ENCODE results near the gene F11. TPM values are rescaled to one million over a fixed set of nuclear protein-coding genes. Genes with fewer than 3 reads are reported as not detected.
"Not testable (repeated sequence)": the region's sequence is repeated elsewhere in the genome, so short reads cannot be mapped to it uniquely, and the experiment has no call there.

The F11 gene
- polyA plus RNA-seq, 4 donors, result 0.53 to 25.1 (median 11.8) TPM

- Histone ChIP-seq H3K4me1 (ENCODE audit: control insufficient read depth in 3 of 3, insufficient read depth in 2 of 3, low read depth in 1 of 3, low read length in 2 of 3) (no peaks in the 10 kb centered on the region), H3K36me3 (ENCODE audit: control insufficient read depth in 3 of 3, insufficient read depth in 2 of 3, low read depth in 1 of 3, low read length in 3 of 3) (no peaks in the 10 kb centered on the region), H3K4me3 (ENCODE audit: low read depth in 1 of 3, low read length in 3 of 3) (no peak overlapping the region), H3K27ac (ENCODE audit: low read depth in 1 of 3, low read length in 2 of 3) (no peak overlapping the region), H3K9me3 (ENCODE audit: control insufficient read depth in 2 of 2, insufficient read depth in 1 of 2, low read depth in 1 of 2, low read length in 1 of 2) (no peaks in the 10 kb centered on the region), H3K27me3 (ENCODE audit: control insufficient read depth in 3 of 3, insufficient read depth in 3 of 3, low read length in 3 of 3) (no peaks in the 10 kb centered on the region)
- DNase-seq, result peak in 1 of 2 donors; percentile 8
- 25 to 61% (median 48%) methylated on average over 5 of the region's 5 CpGs for WGBS, 3 donors
- no peak for FAIRE-seq
Measured at GRCh38 chr4:186299291-186299690, 33.3 kb downstream of the F11 start.

DNA sequence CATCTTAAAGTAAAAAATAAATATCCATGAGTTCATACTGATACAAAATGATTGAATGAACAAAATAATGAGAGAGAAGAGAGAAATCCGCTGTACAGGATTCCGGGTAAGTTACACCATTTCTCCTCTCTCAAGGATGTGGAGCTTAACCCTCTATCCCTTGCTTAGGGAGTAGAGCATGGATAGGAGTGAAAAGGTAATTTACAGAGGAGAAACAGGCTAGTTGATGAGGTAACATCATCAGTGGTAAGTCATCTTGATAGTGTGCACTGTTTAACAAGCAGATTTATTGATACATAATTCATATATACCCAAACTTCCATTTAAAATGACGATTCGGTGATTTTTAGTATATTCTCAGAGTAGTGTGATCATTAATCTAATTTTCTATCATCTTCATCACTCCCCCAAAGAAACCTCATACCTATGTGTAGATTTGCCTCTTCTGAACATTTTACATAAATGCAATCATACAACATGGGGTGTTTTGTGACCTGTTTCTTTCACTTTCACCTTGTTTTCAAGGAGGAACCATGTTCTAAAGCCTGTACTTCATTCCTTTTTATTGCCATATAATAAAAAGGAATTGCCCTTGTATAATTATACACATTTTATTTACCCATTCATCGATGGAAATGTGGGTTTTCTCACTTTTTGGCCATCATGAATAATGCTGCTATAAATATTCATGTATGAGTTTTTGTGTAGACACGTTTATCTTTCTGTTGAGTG lies 34.8 kb downstream of the F11 start:
- no peaks in the 10 kb centered on the region for H3K9me3 ChIP-seq (ENCODE audit: control insufficient read depth in 2 of 2, insufficient read depth in 1 of 2, low read depth in 1 of 2, low read length in 1 of 2)
- H3K27ac ChIP-seq (ENCODE audit: low read depth in 1 of 3, low read length in 2 of 3), result no peak overlapping the region
- DNase-seq (peak; percentile 58 to 62), FAIRE-seq (no peak)
- no peaks in the 10 kb centered on the region for H3K27me3 ChIP-seq (ENCODE audit: control insufficient read depth in 3 of 3, insufficient read depth in 3 of 3, low read length in 3 of 3)
- H3K36me3 ChIP-seq (ENCODE audit: control insufficient read depth in 3 of 3, insufficient read depth in 2 of 3, low read depth in 1 of 3, low read length in 3 of 3), result no peaks in the 10 kb centered on the region
- H3K4me3 ChIP-seq (ENCODE audit: low read depth in 1 of 3, low read length in 3 of 3), result no peak overlapping the region
- H3K4me1 ChIP-seq (ENCODE audit: control insufficient read depth in 3 of 3, insufficient read depth in 2 of 3, low read depth in 1 of 3, low read length in 2 of 3), result no peaks in the 10 kb centered on the region
- 41 to 62% (median 44%) methylated on average over 6 of the region's 6 CpGs for whole genome bisulfite sequencing, 3 donors

GRCh38 chr4:186304216-186304615 lies 38.2 kb downstream of the F11 start:
- Histone ChIP-seq H3K27me3 (ENCODE audit: control insufficient read depth in 3 of 3, insufficient read depth in 3 of 3, low read length in 3 of 3) (no peaks in the 10 kb centered on the region), H3K36me3 (ENCODE audit: control insufficient read depth in 3 of 3, insufficient read depth in 2 of 3, low read depth in 1 of 3, low read length in 3 of 3) (no peaks in the 10 kb centered on the region), H3K27ac (ENCODE audit: low read depth in 1 of 3, low read length in 2 of 3) (no peak overlapping the region), H3K4me1 (ENCODE audit: control insufficient read depth in 3 of 3, insufficient read depth in 2 of 3, low read depth in 1 of 3, low read length in 2 of 3) (no peaks in the 10 kb centered on the region), H3K9me3 (ENCODE audit: control insufficient read depth in 2 of 2, insufficient read depth in 1 of 2, low read depth in 1 of 2, low read length in 1 of 2) (no peaks in the 10 kb centered on the region), H3K4me3 (ENCODE audit: low read depth in 1 of 3, low read length in 3 of 3) (no peak overlapping the region)
- FAIRE-seq (no peak), DNase-seq (no peak)
- WGBS, 3 donors, result 86 to 94% (median 92%) methylated on average over 5 of the region's 5 CpGs

DNA sequence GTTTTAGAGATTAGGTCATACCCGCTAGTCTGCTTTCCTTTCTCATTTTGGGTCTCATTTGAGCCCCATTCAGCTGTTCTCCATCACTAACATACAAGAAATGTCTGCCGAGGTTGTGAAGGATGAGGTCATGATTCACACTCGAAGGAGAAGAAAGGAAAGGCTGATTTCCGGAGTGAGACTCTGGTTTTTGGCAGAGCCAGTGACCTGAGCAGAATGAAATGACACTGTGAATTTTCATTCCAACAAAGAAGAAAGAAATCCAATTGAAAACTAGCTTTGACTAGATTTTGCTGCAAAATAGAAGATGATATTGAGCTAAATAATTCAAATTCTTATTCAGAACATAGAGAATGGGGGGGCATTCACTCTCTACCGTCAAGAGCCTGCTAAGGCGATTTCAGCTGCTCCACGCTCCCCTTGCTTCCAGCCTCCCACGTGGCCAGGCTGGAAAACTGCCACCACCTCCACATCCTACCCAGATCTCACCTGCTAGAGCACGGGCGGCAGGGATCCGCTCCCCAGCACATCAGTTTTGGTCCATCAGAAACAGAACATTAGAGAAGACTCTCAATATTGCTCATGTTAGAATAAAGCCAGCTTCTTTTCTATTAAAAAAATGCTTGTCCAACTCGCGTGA lies 39.0 kb downstream of the F11 start:
- Histone ChIP-seq H3K4me3 (ENCODE audit: low read depth in 1 of 3, low read length in 3 of 3) (no peak overlapping the region), H3K27me3 (ENCODE audit: control insufficient read depth in 3 of 3, insufficient read depth in 3 of 3, low read length in 3 of 3) (no peaks in the 10 kb centered on the region), H3K36me3 (ENCODE audit: control insufficient read depth in 3 of 3, insufficient read depth in 2 of 3, low read depth in 1 of 3, low read length in 3 of 3) (no peaks in the 10 kb centered on the region), H3K9me3 (ENCODE audit: control insufficient read depth in 2 of 2, insufficient read depth in 1 of 2, low read depth in 1 of 2, low read length in 1 of 2) (no peaks in the 10 kb centered on the region), H3K27ac (ENCODE audit: low read depth in 1 of 3, low read length in 2 of 3) (no peak overlapping the region), H3K4me1 (ENCODE audit: control insufficient read depth in 3 of 3, insufficient read depth in 2 of 3, low read depth in 1 of 3, low read length in 2 of 3) (no peaks in the 10 kb centered on the region)
- FAIRE-seq (no peak), DNase-seq (no peak)
- WGBS, 3 donors, result 63 to 89% (median 78%) methylated on average over 13 of the region's 13 CpGs

DNA sequence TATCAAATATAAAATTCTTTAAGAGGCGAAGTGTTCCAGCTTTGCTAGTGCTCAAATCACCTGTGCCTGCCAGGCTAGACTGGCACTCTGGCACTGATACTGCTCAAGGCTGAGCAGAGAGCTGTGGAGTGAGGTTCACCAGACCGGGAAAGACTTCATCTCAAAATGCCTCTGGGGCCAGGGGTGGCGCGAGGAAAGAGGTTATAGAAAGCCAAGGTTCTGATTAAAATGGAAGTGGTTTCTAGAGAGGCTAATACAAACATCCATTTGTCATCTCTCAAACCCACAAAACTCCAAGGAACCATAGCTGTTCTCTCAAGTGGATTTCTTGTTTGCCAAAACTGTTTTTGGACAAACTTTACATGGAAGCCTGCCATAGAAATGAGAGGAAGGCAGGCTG lies 41.5 kb downstream of the F11 start:
- no peaks in the 10 kb centered on the region for H3K4me1 ChIP-seq (ENCODE audit: control insufficient read depth in 3 of 3, insufficient read depth in 2 of 3, low read depth in 1 of 3, low read length in 2 of 3)
- H3K27ac ChIP-seq (ENCODE audit: low read depth in 1 of 3, low read length in 2 of 3), result no peak overlapping the region
- no peaks in the 10 kb centered on the region for H3K9me3 ChIP-seq (ENCODE audit: control insufficient read depth in 2 of 2, insufficient read depth in 1 of 2, low read depth in 1 of 2, low read length in 1 of 2)
- no peaks in the 10 kb centered on the region for H3K36me3 ChIP-seq (ENCODE audit: control insufficient read depth in 3 of 3, insufficient read depth in 2 of 3, low read depth in 1 of 3, low read length in 3 of 3)
- 64 to 83% (median 83%) methylated on average over 4 of the region's 4 CpGs for WGBS, 3 donors
- no peak for DNase-seq
- no peak for FAIRE-seq
- H3K4me3 ChIP-seq (ENCODE audit: low read depth in 1 of 3, low read length in 3 of 3), result no peak overlapping the region
- no peaks in the 10 kb centered on the region for H3K27me3 ChIP-seq (ENCODE audit: control insufficient read depth in 3 of 3, insufficient read depth in 3 of 3, low read length in 3 of 3)

GRCh38 chr4:186307916-186308315 lies 41.9 kb downstream of the F11 start:
- DNase-seq, result no peak
- 53 to 80% (median 67%) methylated on average over 3 of the region's 3 CpGs for WGBS, 3 donors

GRCh38 chr4:186318481-186318880 lies 52.5 kb downstream of the F11 start:
- FAIRE-seq, result no peak
- 62 to 78% (median 69%) methylated on average over 6 of the region's 6 CpGs for WGBS, 3 donors
- no peaks in the 10 kb centered on the region for H3K9me3 ChIP-seq (ENCODE audit: control insufficient read depth in 2 of 2, insufficient read depth in 1 of 2, low read depth in 1 of 2, low read length in 1 of 2)
- no peaks in the 10 kb centered on the region for H3K4me1 ChIP-seq (ENCODE audit: control insufficient read depth in 3 of 3, insufficient read depth in 2 of 3, low read depth in 1 of 3, low read length in 2 of 3)
- H3K27ac ChIP-seq (ENCODE audit: low read depth in 1 of 3, low read length in 2 of 3), result no peak overlapping the region
- no peak for DNase-seq
- H3K4me3 ChIP-seq (ENCODE audit: low read depth in 1 of 3, low read length in 3 of 3), result no peak overlapping the region
- H3K27me3 ChIP-seq (ENCODE audit: control insufficient read depth in 3 of 3, insufficient read depth in 3 of 3, low read length in 3 of 3), result no peaks in the 10 kb centered on the region
- H3K36me3 ChIP-seq (ENCODE audit: control insufficient read depth in 3 of 3, insufficient read depth in 2 of 3, low read depth in 1 of 3, low read length in 3 of 3), result no peaks in the 10 kb centered on the region

More at GRCh38 chr4:186307916-186308315, 41.9 kb downstream of the F11 start:
- H3K27ac ChIP-seq (ENCODE audit: low read depth in 1 of 3, low read length in 2 of 3), result no peak overlapping the region
- H3K27me3 ChIP-seq (ENCODE audit: control insufficient read depth in 3 of 3, insufficient read depth in 3 of 3, low read length in 3 of 3), result no peaks in the 10 kb centered on the region
- FAIRE-seq, result no peak
- no peaks in the 10 kb centered on the region for H3K9me3 ChIP-seq (ENCODE audit: control insufficient read depth in 2 of 2, insufficient read depth in 1 of 2, low read depth in 1 of 2, low read length in 1 of 2)
- H3K4me3 ChIP-seq (ENCODE audit: low read depth in 1 of 3, low read length in 3 of 3), result no peak overlapping the region
- H3K36me3 ChIP-seq (ENCODE audit: control insufficient read depth in 3 of 3, insufficient read depth in 2 of 3, low read depth in 1 of 3, low read length in 3 of 3), result no peaks in the 10 kb centered on the region
- no peaks in the 10 kb centered on the region for H3K4me1 ChIP-seq (ENCODE audit: control insufficient read depth in 3 of 3, insufficient read depth in 2 of 3, low read depth in 1 of 3, low read length in 2 of 3)

GRCh38 chr4:186324660-186325059 lies 58.7 kb downstream of the F11 start:
- not testable (repeated sequence) for H3K4me3 ChIP-seq (ENCODE audit: low read depth in 1 of 3, low read length in 3 of 3); DNase-seq; H3K27me3 ChIP-seq (ENCODE audit: control insufficient read depth in 3 of 3, insufficient read depth in 3 of 3, low read length in 3 of 3); H3K36me3 ChIP-seq (ENCODE audit: control insufficient read depth in 3 of 3, insufficient read depth in 2 of 3, low read depth in 1 of 3, low read length in 3 of 3); H3K4me1 ChIP-seq (ENCODE audit: control insufficient read depth in 3 of 3, insufficient read depth in 2 of 3, low read depth in 1 of 3, low read length in 2 of 3); FAIRE-seq; H3K9me3 ChIP-seq (ENCODE audit: control insufficient read depth in 2 of 2, insufficient read depth in 1 of 2, low read depth in 1 of 2, low read length in 1 of 2); H3K27ac ChIP-seq (ENCODE audit: low read depth in 1 of 3, low read length in 2 of 3)
- WGBS, 3 donors, result 95% methylated on average over 27 to 33 of the region's 33 CpGs
